Body of pancreas (tissue), 4 donors: ENCODE results near the gene ZNF24. TPM values are rescaled to one million over a fixed set of nuclear protein-coding genes. Genes with fewer than 3 reads are reported as not detected.

Source experiments
- ATAC-seq: fragments of 150-250 bp; one replicate; pipeline ENCODE4 v1.9.1; 2016
- DNase-seq, 4 donors: peaks; one replicate each; pipeline ENCODE4 v3.0.0-alpha.2; 2019
- H3K27ac ChIP-seq, 4 donors: fragments of 200-600 bp; sonication (generic); 1 replicate in 3 of 4; 2 replicates in 1 of 4; pipeline versions ENCODE4 v1.5.1 to v1.6.1; 2016 to 2019; ENCODE audit warnings: mild to moderate bottlenecking in 1 of 4, mixed read lengths in 1 of 4, moderate library complexity in 1 of 4
- H3K27me3 ChIP-seq, 2 donors: fragments of 200-600 bp; sonication (generic); one replicate each; pipeline ENCODE4 v1.6.0; 2016; ENCODE audit warnings: mild to moderate bottlenecking in 1 of 2
- H3K36me3 ChIP-seq, 2 donors: fragments of 200-600 bp; sonication (generic); replicated peaks in 1 of 2; 2 replicates each; pipeline ENCODE4 v1.5.1; 2016; ENCODE audit warnings: low read depth in 2 of 2; ENCODE audit not compliant: insufficient read depth in 1 of 2
- H3K4me1 ChIP-seq: fragments of 200-600 bp; sonication (generic); one replicate; pipeline ENCODE4 v1.6.0; 2016
- H3K4me3 ChIP-seq, 2 donors: fragments of 200-600 bp; sonication (generic); 1 replicate in 1 of 2; 2 replicates in 1 of 2; pipeline ENCODE4 v1.5.1; 2016 to 2019
- H3K9me3 ChIP-seq, 3 donors: fragments of 200-600 bp; sonication (generic); 1 replicate in 2 of 3; 2 replicates in 1 of 3; pipeline ENCODE4 v1.5.1; 2016
- CTCF ChIP-seq, 7 experiments: fragments of 450-650 bp in 4 of 7; fragments of 200-600 bp in 3 of 7; sonication (generic) in 3 of 7; IDR thresholded peaks; one replicate each; pipeline ENCODE4 v1.5.1; 2016 to 2019; ENCODE audit warnings: antibody characterized with exemption in 7 of 7
- POLR2A ChIP-seq, 3 donors: fragments of 450-650 bp; IDR thresholded peaks; one replicate each; pipeline ENCODE4 v1.6.1; 2016; ENCODE audit warnings: antibody characterized with exemption in 3 of 3, mild to moderate bottlenecking in 2 of 3
- WGBS, 2 donors: methylation state at CpG; one replicate each; pipeline ENCODE4 v1.1.5; 2017; 5-methylcytosine and 5-hydroxymethylcytosine counted together
- intact Hi-C: fragments of 100-400 bp; cut with DNase I; formaldehyde crosslinking; loops from one replicate; pipeline ENCODE4 v1.15.1; 2023
- total RNA-seq, 2 donors: library from RNA; depleted of rRNA; stranded (reverse); fragments of >200 nt; gene quantifications; one replicate each; pipeline ENCODE4 v1.1.0, GENCODE V29; 2016

The ZNF24 gene
- total RNA-seq, 2 donors from 2014 or later: 17.9 to 18.5 TPM

- ATAC-seq (no peak), DNase-seq (no peak)
- H3K4me1 ChIP-seq: peaks cover 19% of the 10 kb centered on the region
- WGBS, 2 donors: 75 to 90% methylated on average over 3 of the region's 3 CpGs
- no peaks in the 10 kb centered on the region for H3K27me3 ChIP-seq
- H3K27ac ChIP-seq: no peak overlapping the region
- TF ChIP-seq POLR2A (IDR thresholded peaks at IDR 0.05) (no peak), CTCF (IDR thresholded peaks at IDR 0.05) (no peak)
- peaks cover 0 to 6% (median 0%) of the 10 kb centered on the region in 3 donors for H3K9me3 ChIP-seq
- intact Hi-C loops: no loop called here
- H3K36me3 ChIP-seq: no peaks in the 10 kb centered on the region
- H3K4me3 ChIP-seq: no peak overlapping the region
Measured at GRCh38 chr18:35348001-35348400, 3.8 kb upstream of the ZNF24 start.

GRCh38 chr18:35345950-35346349 is 1.7 kb upstream of the ZNF24 start:
- Histone ChIP-seq H3K9me3 (no peaks in the 10 kb centered on the region), H3K4me3 (no peak overlapping the region), H3K4me1 (peaks cover 37% of the 10 kb centered on the region), H3K36me3 (no peaks in the 10 kb centered on the region), H3K27ac (peak overlapping the region in 3 of 4 donors; percentile 97 to 100 (median 100)), H3K27me3 (no peaks in the 10 kb centered on the region)
- 78 to 96% methylated on average over 1 of the region's 1 CpG for WGBS, 2 donors
- DNase-seq (no peak), ATAC-seq (no peak)
- intact Hi-C loops: no loop called here
- TF ChIP-seq CTCF (IDR thresholded peaks at IDR 0.05) (no peak), POLR2A (IDR thresholded peaks at IDR 0.05) (no peak)

- Histone ChIP-seq H3K27ac (peak overlapping the region; percentile 96 to 100 (median 98)), H3K9me3 (no peaks in the 10 kb centered on the region), H3K36me3 (no peaks in the 10 kb centered on the region), H3K4me3 (no peak overlapping the region), H3K4me1 (peaks cover 41% of the 10 kb centered on the region), H3K27me3 (no peaks in the 10 kb centered on the region)
- no peak for TF ChIP-seq CTCF (IDR thresholded peaks at IDR 0.05)
- peak in 1 of 3 donors; percentile 24 for TF ChIP-seq POLR2A (IDR thresholded peaks at IDR 0.05)
- 12 to 15% methylated on average over 6 of the region's 6 CpGs for WGBS, 2 donors
- intact Hi-C loops: no loop called here
- ATAC-seq (peak; percentile 10), DNase-seq (peak; percentile 22 to 39 (median 31))
Measured at GRCh38 chr18:35345460-35345921, 1.3 kb upstream of the ZNF24 start.

GRCh38 chr18:35344736-35345459 is 678 bp upstream of the ZNF24 start:
- 27 to 30% methylated on average over 12 of the region's 12 CpGs for WGBS, 2 donors
- Histone ChIP-seq H3K36me3 (peaks cover 0 to 2% of the 10 kb centered on the region in 2 donors), H3K4me3 (peak overlapping the region in 1 of 2 donors; percentile 75), H3K9me3 (no peaks in the 10 kb centered on the region), H3K27ac (peak overlapping the region; percentile 96 to 100 (median 98)), H3K27me3 (no peaks in the 10 kb centered on the region), H3K4me1 (peaks cover 47% of the 10 kb centered on the region)
- DNase-seq: peak; percentile 37 to 44 (median 41)
- peak; percentile 12 for ATAC-seq
- TF ChIP-seq POLR2A (IDR thresholded peaks at IDR 0.05) (no peak), CTCF (IDR thresholded peaks at IDR 0.05) (no peak)
- intact Hi-C loops: no loop called here
